ENCODE data around the gene CCDC141.
"Not testable (repeated sequence)": the region's sequence is repeated elsewhere in the genome, so short reads cannot be mapped to it uniquely, and the experiment has no call there.

The CCDC141 gene

GRCh38 chr2:179005976-179006375 is 44.0 kb downstream of the CCDC141 start:
- no peaks in the 10 kb centered on the region for H3K36me3 ChIP-seq
- H3K9ac ChIP-seq: no peak overlapping the region
- no peak overlapping the region for H3K4me3 ChIP-seq
- H3K27me3 ChIP-seq: no peaks in the 10 kb centered on the region
- H3K27ac ChIP-seq: no peak overlapping the region
- TF ChIP-seq Cebpa-rat (IDR thresholded peaks at IDR 0.05): no peak
- no peak overlapping the region for H3K4me2 ChIP-seq
- H3K9me3 ChIP-seq: no peaks in the 10 kb centered on the region
- H3K4me1 ChIP-seq: no peaks in the 10 kb centered on the region
- H4K20me1 ChIP-seq: no peaks in the 10 kb centered on the region

- H3K27me3 ChIP-seq: no peaks in the 10 kb centered on the region
- peaks cover 6% of the 10 kb centered on the region for H3K9me3 ChIP-seq
- H3K27ac ChIP-seq: no peak overlapping the region
- H4K20me1 ChIP-seq: no peaks in the 10 kb centered on the region
- no peak overlapping the region for H3K9ac ChIP-seq
- no peaks in the 10 kb centered on the region for H3K36me3 ChIP-seq
- no peak overlapping the region for H3K4me3 ChIP-seq
- TF ChIP-seq Cebpa-rat (IDR thresholded peaks at IDR 0.05): no peak
- no peaks in the 10 kb centered on the region for H3K4me1 ChIP-seq
- H3K4me2 ChIP-seq: no peak overlapping the region
These were observed 50.5 kb downstream of the CCDC141 start for GRCh38 chr2:178999476-178999875.

GRCh38 chr2:178998539-178998938 is 51.4 kb downstream of the CCDC141 start:
- Histone ChIP-seq H3K4me2 (no peak overlapping the region), H3K27me3 (no peaks in the 10 kb centered on the region), H3K36me3 (no peaks in the 10 kb centered on the region), H3K9me3 (peaks cover 14% of the 10 kb centered on the region), H3K4me3 (no peak overlapping the region), H4K20me1 (no peaks in the 10 kb centered on the region), H3K9ac (no peak overlapping the region), H3K27ac (no peak overlapping the region), H3K4me1 (no peaks in the 10 kb centered on the region)
- TF ChIP-seq Cebpa-rat (IDR thresholded peaks at IDR 0.05): no peak

- H3K27me3 ChIP-seq: no peaks in the 10 kb centered on the region
- H3K9me3 ChIP-seq: peaks cover 14% of the 10 kb centered on the region
- H4K20me1 ChIP-seq: no peaks in the 10 kb centered on the region
- H3K9ac ChIP-seq: no peak overlapping the region
- H3K4me1 ChIP-seq: no peaks in the 10 kb centered on the region
- no peaks in the 10 kb centered on the region for H3K36me3 ChIP-seq
- H3K4me2 ChIP-seq: no peak overlapping the region
- no peak overlapping the region for H3K4me3 ChIP-seq
- H3K27ac ChIP-seq: no peak overlapping the region
- no peak for TF ChIP-seq Cebpa-rat (IDR thresholded peaks at IDR 0.05)
These were observed 52.5 kb downstream of the CCDC141 start for GRCh38 chr2:178997477-178997876.

- H4K20me1 ChIP-seq: no peaks in the 10 kb centered on the region
- no peak overlapping the region for H3K27ac ChIP-seq
- H3K4me2 ChIP-seq: no peak overlapping the region
- peaks cover 14% of the 10 kb centered on the region for H3K9me3 ChIP-seq
- TF ChIP-seq Cebpa-rat (IDR thresholded peaks at IDR 0.05): no peak
- no peaks in the 10 kb centered on the region for H3K36me3 ChIP-seq
- H3K4me1 ChIP-seq: no peaks in the 10 kb centered on the region
- H3K4me3 ChIP-seq: no peak overlapping the region
- no peak overlapping the region for H3K9ac ChIP-seq
- H3K27me3 ChIP-seq: no peaks in the 10 kb centered on the region
These were observed 52.9 kb downstream of the CCDC141 start for GRCh38 chr2:178997067-178997466.

GRCh38 chr2:178994264-178994663 is 55.7 kb downstream of the CCDC141 start:
- H3K36me3 ChIP-seq: no peaks in the 10 kb centered on the region

GRCh38 chr2:178993788-178994187 is 56.1 kb downstream of the CCDC141 start:
- Histone ChIP-seq H3K4me2 (no peak overlapping the region), H3K27me3 (no peaks in the 10 kb centered on the region), H3K36me3 (no peaks in the 10 kb centered on the region), H3K4me3 (no peak overlapping the region), H3K9ac (no peak overlapping the region), H3K27ac (no peak overlapping the region), H4K20me1 (no peaks in the 10 kb centered on the region), H3K4me1 (no peaks in the 10 kb centered on the region), H3K9me3 (peaks cover 14% of the 10 kb centered on the region)
- no peak for TF ChIP-seq Cebpa-rat (IDR thresholded peaks at IDR 0.05)

More at GRCh38 chr2:178994264-178994663, 55.7 kb downstream of the CCDC141 start:
- Histone ChIP-seq H3K4me3 (no peak overlapping the region), H3K9me3 (peaks cover 14% of the 10 kb centered on the region), H3K9ac (no peak overlapping the region), H3K4me1 (no peaks in the 10 kb centered on the region), H3K27me3 (no peaks in the 10 kb centered on the region), H3K27ac (no peak overlapping the region), H4K20me1 (no peaks in the 10 kb centered on the region), H3K4me2 (no peak overlapping the region)
- TF ChIP-seq Cebpa-rat (IDR thresholded peaks at IDR 0.05): no peak

- H3K9ac ChIP-seq, H3K4me3 ChIP-seq, H4K20me1 ChIP-seq, H3K27me3 ChIP-seq, H3K36me3 ChIP-seq, H3K27ac ChIP-seq, H3K4me1 ChIP-seq, H3K4me2 ChIP-seq: not testable (repeated sequence)
- H3K9me3 ChIP-seq: peaks cover 14% of the 10 kb centered on the region
These were observed 57.2 kb downstream of the CCDC141 start for GRCh38 chr2:178992719-178993118.

- no peak for TF ChIP-seq Cebpa-rat (IDR thresholded peaks at IDR 0.05)
- Histone ChIP-seq H3K4me3 (no peak overlapping the region), H3K4me1 (no peaks in the 10 kb centered on the region), H3K4me2 (no peak overlapping the region), H3K27me3 (no peaks in the 10 kb centered on the region), H3K27ac (no peak overlapping the region), H4K20me1 (no peaks in the 10 kb centered on the region), H3K9me3 (peaks cover 14% of the 10 kb centered on the region), H3K9ac (no peak overlapping the region), H3K36me3 (no peaks in the 10 kb centered on the region)
These were observed 59.2 kb downstream of the CCDC141 start for GRCh38 chr2:178990533-178991241.

- not testable (repeated sequence) for H3K9me3 ChIP-seq, H3K4me3 ChIP-seq, H4K20me1 ChIP-seq, H3K4me1 ChIP-seq, H3K27ac ChIP-seq, H3K36me3 ChIP-seq, H3K27me3 ChIP-seq, H3K9ac ChIP-seq, H3K4me2 ChIP-seq
These were observed 60.5 kb downstream of the CCDC141 start for GRCh38 chr2:178989424-178989823.

GRCh38 chr2:178982652-178983051 is 67.3 kb downstream of the CCDC141 start:
- H3K27me3 ChIP-seq, H4K20me1 ChIP-seq, H3K27ac ChIP-seq, H3K9ac ChIP-seq, H3K9me3 ChIP-seq, H3K4me1 ChIP-seq, H3K4me3 ChIP-seq, H3K4me2 ChIP-seq, H3K36me3 ChIP-seq: not testable (repeated sequence)

Data from BLaER1 (cell line).